HFFc6 (cell line): ENCODE data around the gene CITED2. TPM values are rescaled to one million over a fixed set of nuclear protein-coding genes. Genes with fewer than 3 reads are reported as not detected.

Experiments
- DNase-seq: peaks from one replicate; pipeline ENCODE4 v3.0.0-alpha.2; 2018
- H3K27ac Mint-ChIP-seq: 2 replicates; pipeline ENCODE4 v1.8.0; 2020; ENCODE audit warnings: mild to moderate bottlenecking, mixed read lengths
- H3K27me3 Mint-ChIP-seq: 2 replicates; pipeline ENCODE4 v1.8.0; 2021; ENCODE audit warnings: mild to moderate bottlenecking, moderate library complexity, mixed read lengths; ENCODE audit not compliant: insufficient read depth
- H3K36me3 Mint-ChIP-seq: 2 replicates; pipeline ENCODE4 v1.8.0; 2021; ENCODE audit warnings: low read depth, mixed read lengths
- H3K4me1 Mint-ChIP-seq: 2 replicates; pipeline ENCODE4 v1.8.0; 2020; ENCODE audit warnings: low read depth, mixed read lengths
- H3K4me3 Mint-ChIP-seq: 2 replicates; pipeline ENCODE4 v1.8.0; 2020; ENCODE audit warnings: mild to moderate bottlenecking, moderate library complexity, mixed read lengths
- H3K9me3 Mint-ChIP-seq: 2 replicates; pipeline ENCODE4 v1.8.0; 2020; ENCODE audit warnings: mild to moderate bottlenecking, mixed read lengths
- long read RNA-seq: library from polyadenylated mRNA; unstranded; transcript quantifications from one replicate; pipeline ENCODE4 v2.0.0, GENCODE V29; 2019
- total RNA-seq, 6 experiments: library from RNA; stranded (reverse); fragmentation: NEBNext Ultra II Directional; extraction: Animal tissue kit (Norgen Biotek cat#: 25700); gene quantifications; 2 replicates in 1 of 6; 3 replicates in 5 of 6; pipeline ENCODE4 v1.2.3, GENCODE V29; 2021
- TF ChIP-seq, protein P1 (sequence below): fragments of 200-600 bp; sonication (generic); IDR thresholded peaks from 2 replicates; pipeline ENCODE4 v1.5.0; 2021; ENCODE audit warnings: antibody characterized with exemption, mild to moderate bottlenecking

The CITED2 gene, protein sequence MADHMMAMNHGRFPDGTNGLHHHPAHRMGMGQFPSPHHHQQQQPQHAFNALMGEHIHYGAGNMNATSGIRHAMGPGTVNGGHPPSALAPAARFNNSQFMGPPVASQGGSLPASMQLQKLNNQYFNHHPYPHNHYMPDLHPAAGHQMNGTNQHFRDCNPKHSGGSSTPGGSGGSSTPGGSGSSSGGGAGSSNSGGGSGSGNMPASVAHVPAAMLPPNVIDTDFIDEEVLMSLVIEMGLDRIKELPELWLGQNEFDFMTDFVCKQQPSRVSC
- total RNA-seq, result 1,000 to 10,000 TPM; 1,147 to 1,717 (median 1,616) TPM
- long read RNA-seq, transcript CITED2-201 (2 exons, 2,354 nt), result major isoform, 179 of 197 reads
- long read RNA-seq, partial matches to known transcripts, result 0 of 197 reads
- long read RNA-seq, other reads (novel, unspliced or antisense), result 18 of 197 reads

DNA sequence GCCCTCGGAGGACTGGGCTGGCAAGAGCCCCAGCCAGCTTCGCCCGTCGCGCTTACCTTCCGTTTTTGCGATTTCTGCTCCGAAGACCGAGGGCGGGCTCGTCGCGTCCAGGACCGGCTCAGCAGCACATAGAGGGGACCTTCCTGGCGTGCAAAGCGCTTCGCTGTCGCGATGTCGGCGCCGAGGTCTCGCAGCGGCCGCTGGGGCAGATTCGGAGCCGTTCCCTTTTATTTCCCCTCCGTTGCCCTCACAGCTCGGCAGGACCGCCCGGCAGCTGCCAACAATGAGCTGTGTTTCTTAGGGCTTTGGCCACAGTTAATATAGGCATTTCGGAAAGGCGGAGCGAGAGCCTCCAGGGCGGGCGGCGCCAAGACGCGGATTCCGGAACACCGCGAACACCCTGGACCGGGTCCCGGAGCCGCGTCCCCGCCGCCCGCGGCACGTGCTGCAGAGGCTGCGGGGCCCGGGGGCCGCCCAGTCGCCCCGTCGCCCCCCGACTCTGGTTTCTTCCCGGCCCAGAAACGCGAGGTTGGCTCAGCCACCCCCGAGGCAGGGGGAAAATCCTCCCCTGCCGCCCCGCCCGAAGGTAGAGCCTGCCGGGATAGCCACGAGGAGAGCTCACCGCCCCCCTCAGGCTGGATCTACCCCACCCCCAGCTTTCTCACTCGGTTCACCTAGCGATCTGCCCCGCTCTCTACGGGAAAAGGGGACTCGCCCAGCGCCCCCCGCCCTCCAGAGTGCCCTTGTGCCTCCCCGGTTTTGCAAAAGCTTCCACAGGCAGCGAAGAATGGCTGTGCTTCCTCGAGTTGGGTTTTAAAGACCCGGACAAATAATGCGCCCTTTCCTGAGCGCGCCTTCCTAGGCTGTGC lies at the start of gene CITED2:
TSS of gene CITED2 (minus strand) at position 292 of the 869 bp plus-strand sequence. CDS start 704 bp downstream, outside the sequence.
- Mint-ChIP-seq H3K27me3 (peaks cover 40% of the 10 kb centered on the region), H3K27ac (peak within 1 kb of the TSS; percentile 98), H3K4me3 (peak within 1 kb of the TSS; percentile 98), H3K4me1 (peaks cover 53% of the 10 kb centered on the region), H3K36me3 (peaks cover 44% of the 10 kb centered on the region), H3K9me3 (peaks cover 22% of the 10 kb centered on the region)
- TF ChIP-seq, protein P1, sequence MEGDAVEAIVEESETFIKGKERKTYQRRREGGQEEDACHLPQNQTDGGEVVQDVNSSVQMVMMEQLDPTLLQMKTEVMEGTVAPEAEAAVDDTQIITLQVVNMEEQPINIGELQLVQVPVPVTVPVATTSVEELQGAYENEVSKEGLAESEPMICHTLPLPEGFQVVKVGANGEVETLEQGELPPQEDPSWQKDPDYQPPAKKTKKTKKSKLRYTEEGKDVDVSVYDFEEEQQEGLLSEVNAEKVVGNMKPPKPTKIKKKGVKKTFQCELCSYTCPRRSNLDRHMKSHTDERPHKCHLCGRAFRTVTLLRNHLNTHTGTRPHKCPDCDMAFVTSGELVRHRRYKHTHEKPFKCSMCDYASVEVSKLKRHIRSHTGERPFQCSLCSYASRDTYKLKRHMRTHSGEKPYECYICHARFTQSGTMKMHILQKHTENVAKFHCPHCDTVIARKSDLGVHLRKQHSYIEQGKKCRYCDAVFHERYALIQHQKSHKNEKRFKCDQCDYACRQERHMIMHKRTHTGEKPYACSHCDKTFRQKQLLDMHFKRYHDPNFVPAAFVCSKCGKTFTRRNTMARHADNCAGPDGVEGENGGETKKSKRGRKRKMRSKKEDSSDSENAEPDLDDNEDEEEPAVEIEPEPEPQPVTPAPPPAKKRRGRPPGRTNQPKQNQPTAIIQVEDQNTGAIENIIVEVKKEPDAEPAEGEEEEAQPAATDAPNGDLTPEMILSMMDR, result peak; percentile 39; the same call in 1 of the 2 replicates
- peak; percentile 99 for DNase-seq

DNA sequence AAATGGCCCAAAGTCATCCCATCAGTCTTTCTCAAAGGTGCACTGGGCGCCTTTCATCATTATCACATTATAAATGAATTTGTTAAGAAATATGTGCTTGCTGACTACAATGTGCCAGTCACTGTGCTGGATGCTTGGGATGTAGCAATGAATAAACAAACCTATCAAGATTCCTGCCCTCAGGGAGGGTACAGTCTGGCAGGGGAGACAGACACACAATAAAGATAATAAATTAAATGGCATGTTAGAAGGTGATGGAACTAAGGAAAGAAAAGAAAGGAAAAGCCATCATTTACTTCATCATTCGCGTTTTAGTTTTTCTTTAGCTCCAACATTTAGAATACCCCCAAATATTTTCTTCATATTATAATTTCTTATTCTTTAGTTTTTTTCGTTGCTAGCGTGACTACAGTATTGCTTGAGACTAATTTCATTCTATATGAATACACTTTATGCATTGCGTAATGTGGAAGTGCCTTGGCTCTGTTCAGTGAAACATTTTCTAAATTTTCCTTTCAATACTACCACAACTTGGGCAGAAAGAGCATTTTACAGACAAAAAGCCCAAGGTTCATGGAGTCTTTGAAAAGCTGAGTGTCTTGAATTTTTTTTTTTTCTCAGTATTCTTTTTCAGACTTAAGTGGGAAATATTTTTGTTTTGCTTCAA lies 48.7 kb upstream of the CITED2 start:
- TF ChIP-seq, protein P1, result no peak
- no peak overlapping the region for H3K4me3 Mint-ChIP-seq
- peaks cover 13% of the 10 kb centered on the region for H3K4me1 Mint-ChIP-seq
- no peaks in the 10 kb centered on the region for H3K36me3 Mint-ChIP-seq
- H3K27me3 Mint-ChIP-seq, result peaks cover 2% of the 10 kb centered on the region; the same call in 1 of the 2 replicates
- H3K9me3 Mint-ChIP-seq, result no peaks in the 10 kb centered on the region
- DNase-seq, result no peak
- no peak overlapping the region for H3K27ac Mint-ChIP-seq

DNA sequence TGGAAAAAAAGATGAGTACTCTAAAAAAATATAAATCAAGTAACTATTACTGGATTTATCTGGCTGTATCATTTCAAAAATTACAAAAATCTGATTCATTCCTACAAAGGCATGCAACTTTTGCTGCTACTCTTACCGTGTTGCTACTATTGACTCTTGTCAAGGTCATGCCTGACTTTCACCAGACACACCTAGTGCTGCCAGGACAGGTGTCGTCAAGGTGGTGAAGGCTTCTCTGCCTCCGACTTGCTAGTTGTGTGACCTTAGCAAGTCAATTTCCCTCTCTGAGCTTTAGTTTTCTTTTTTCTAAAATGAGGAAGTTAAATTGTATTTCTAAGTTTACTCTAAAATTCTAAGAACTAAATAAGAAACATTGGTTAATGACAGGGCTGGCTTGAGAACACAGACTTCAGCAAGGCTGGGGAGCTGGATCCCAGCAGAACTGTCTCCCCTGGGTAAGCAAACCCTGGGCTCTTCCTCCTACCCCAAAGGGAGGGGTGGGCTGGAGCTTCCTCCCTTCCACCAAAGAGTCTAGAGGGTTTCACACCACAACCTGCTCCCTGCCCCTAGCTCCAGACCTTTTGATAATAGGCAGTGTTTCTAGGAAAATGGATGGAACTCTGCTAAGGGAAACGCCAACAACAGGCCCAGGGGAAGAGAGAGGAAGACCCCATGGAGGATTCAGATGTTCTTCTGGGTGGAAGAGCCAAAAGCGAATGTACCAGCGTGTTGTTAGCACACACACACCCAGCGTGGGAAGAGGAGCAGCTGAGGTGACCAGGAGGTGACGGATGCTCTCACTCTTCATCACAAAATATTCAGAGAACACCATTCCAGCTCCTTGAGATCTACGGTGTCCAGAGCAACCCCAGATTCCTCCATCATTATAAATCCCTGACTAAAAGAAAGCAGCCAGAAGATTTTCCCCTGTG lies 47.9 kb upstream of the CITED2 start:
- Mint-ChIP-seq H3K36me3 (no peaks in the 10 kb centered on the region), H3K9me3 (no peaks in the 10 kb centered on the region), H3K4me1 (peaks cover 16% of the 10 kb centered on the region), H3K27ac (no peak overlapping the region), H3K4me3 (no peak overlapping the region), H3K27me3 (peaks cover 2% of the 10 kb centered on the region; the same call in 1 of the 2 replicates)
- DNase-seq, result no peak
- TF ChIP-seq, protein P1, result no peak

DNA sequence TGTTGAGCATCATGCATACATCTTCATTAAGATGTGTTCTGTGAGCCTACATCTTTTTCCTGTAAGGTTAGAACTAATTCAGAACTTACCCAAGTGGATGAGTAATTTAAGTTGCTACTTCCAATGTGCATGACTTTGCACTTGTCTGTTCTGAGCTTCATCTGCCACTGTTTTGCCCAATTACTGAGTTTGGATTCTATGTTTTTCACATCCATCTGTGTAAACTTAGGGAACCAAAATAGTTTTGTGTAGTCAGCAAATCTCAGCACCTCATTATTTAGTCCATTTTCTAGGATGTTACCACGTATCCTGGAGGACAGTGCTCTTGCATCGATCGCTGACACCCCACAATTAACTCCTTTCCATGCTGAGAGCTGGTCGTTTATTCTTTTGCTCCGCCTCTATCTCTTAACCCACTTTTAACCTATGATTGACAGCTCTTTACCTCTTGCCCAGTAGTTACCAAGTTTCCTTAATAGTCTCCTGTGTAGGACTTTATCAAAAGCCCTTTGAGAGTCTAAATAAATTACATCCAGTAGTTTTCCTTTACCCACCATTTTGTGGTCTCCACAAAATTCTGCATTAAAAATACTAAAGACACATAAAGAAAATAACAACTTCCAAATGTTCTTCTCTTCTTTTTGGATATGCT lies 44.2 kb upstream of the CITED2 start:
- TF ChIP-seq, protein P1, result no peak
- Mint-ChIP-seq H3K27me3 (peaks cover 2% of the 10 kb centered on the region; the same call in 1 of the 2 replicates), H3K27ac (peak overlapping the region; percentile 15; the same call in 1 of the 2 replicates), H3K4me3 (no peak overlapping the region), H3K9me3 (no peaks in the 10 kb centered on the region), H3K4me1 (peaks cover 35% of the 10 kb centered on the region), H3K36me3 (no peaks in the 10 kb centered on the region)
- no peak for DNase-seq
